Measurements from ENCODE around the gene AMZ1.

The AMZ1 gene

DNA sequence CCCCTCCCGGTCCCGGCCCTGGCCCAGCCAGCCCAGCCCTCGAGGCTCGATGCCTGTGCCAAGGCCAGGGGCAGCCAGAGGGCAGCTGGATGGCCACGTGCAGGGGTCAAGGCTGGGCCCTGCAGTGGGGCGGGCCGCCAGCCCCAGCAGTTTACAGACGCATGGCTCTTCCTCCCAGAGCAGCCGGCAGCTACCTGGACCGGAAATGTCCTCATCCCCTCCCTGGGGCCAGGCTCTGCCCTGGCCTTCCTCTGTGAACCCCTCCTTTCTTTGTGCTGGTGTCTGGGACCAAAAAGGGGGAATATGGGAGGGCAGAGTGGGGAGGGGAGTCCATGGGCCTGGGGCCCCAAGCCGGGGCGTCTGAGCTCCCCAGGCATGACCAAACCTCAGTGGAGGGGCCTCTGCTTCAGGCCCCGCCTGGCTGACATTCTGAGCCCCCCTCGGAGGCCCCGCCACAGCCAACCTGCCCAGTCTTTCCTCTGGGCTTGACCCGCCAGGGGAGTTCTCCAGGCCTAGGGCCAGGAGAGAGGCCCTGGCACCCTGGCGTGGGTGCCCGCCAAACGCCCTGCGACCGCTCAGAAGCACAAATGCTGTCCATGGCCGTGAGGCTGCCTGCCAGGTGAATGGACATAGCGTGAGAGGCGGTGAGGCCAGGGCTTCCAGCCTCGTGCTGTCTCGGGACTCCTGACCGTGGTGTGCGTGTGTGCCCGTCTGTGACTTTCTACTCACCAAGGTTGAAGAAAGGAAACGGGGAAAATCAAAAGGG, 24.7 kb upstream of the AMZ1 start:
- no peak for DNase-seq (ENCODE audit: low spot score)
- TF ChIP-seq, protein P1, sequence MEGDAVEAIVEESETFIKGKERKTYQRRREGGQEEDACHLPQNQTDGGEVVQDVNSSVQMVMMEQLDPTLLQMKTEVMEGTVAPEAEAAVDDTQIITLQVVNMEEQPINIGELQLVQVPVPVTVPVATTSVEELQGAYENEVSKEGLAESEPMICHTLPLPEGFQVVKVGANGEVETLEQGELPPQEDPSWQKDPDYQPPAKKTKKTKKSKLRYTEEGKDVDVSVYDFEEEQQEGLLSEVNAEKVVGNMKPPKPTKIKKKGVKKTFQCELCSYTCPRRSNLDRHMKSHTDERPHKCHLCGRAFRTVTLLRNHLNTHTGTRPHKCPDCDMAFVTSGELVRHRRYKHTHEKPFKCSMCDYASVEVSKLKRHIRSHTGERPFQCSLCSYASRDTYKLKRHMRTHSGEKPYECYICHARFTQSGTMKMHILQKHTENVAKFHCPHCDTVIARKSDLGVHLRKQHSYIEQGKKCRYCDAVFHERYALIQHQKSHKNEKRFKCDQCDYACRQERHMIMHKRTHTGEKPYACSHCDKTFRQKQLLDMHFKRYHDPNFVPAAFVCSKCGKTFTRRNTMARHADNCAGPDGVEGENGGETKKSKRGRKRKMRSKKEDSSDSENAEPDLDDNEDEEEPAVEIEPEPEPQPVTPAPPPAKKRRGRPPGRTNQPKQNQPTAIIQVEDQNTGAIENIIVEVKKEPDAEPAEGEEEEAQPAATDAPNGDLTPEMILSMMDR (IDR thresholded peaks at IDR 0.05; ENCODE audit: extremely low read depth, missing control alignments): no peak

DNA sequence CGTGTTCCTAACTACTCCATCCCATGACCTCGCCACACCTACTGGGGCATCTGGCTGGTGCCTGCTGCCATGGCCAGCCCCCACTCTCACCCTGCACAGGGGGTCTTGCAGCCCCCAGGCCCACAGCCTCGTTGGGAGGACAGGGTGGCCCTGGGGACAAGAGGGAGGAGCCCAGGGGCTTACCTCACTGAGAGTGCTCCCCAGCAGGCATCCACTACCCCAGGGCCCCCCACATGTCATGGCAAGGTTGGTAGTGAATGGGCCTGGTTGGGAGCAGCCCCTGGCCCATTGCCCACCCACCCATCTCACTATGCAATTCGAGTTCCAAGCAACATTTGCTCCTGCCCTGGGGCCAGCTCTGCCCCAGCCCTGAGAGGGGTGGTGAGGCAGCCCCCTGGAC, 24.0 kb upstream of the AMZ1 start:
- TF ChIP-seq, protein P1 (IDR thresholded peaks at IDR 0.05; ENCODE audit: extremely low read depth, missing control alignments): no peak
- DNase-seq (ENCODE audit: low spot score): no peak

DNA sequence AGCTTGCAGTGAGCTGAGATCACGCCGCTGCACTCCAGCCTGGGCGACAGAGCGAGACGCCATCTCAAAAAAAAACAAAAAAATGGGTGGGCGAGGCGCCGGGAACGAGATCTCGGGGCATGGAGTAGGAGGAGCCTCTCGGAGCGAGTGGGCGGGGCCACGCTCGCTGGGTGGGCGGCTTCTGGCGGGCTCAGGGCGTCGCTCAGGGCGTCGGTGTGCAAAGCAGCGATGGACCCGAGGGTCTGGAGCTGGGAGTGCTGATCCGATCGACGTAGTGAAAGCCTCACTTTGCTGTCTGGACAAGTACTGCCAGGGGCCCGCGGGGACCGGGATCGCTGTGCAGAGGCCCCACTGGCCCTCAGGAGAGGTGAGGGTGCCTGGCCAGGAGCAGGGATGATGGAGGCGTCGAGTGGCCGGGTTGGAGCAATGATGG, 22.6 kb upstream of the AMZ1 start:
- TF ChIP-seq, protein P1 (IDR thresholded peaks at IDR 0.05; ENCODE audit: extremely low read depth, missing control alignments): no peak
- no peak for DNase-seq (ENCODE audit: low spot score)

DNA sequence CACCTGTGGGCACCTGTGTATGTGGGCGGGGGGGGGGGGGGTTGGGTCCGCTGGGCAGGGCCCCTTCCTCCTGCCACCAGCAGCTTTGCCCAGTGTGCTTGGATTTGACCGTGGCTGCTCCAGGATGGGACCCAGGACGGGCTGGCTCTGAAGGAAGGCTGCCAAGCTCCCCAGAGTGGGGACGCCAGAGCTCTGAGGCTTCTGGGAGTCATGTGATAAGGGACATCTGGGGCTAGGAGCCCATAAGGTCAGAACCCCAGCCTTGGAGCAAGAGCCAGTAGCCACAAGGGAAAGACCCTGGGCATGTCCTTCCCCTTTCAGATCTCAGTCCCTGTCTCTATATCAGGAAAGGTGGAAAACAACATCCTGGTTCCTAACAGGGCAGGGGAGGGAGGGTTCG, 21.8 kb upstream of the AMZ1 start:
- no peak for DNase-seq (ENCODE audit: low spot score)
- TF ChIP-seq, protein P1 (IDR thresholded peaks at IDR 0.05; ENCODE audit: extremely low read depth, missing control alignments): no peak

DNA sequence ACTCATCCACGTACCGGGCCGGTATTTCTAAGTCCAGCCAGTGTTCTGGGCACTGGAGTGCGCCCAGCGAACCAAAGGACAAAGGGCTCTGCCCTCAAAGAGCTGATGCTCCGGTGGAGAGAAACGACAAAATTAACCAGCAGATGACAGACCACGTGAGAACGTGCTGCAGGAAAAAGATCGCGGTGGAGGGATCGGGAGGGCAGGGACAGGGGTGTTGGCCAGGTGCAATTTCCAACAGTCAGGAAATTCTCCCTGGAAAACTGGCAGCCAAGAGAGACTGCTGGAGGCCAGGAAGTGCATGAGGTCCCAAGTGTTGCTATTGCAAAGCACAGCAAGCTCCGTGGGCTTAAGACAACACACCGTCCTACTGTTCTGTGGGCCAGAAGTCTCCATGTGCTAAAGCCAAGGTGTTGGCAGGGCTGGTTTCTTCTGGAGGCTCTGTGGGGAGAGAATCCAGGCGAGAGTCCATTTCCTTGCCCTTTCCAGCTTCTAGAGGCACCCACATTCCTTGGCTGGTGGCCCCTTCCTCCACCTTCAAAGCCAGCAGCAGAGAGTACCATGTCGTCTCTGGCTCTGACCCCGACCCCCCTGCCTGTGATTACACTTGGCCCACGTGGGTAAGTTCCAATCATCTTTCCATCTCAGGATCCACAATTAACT, 21.3 kb upstream of the AMZ1 start:
- TF ChIP-seq, protein P1 (IDR thresholded peaks at IDR 0.05; ENCODE audit: extremely low read depth, missing control alignments): no peak
- DNase-seq (ENCODE audit: low spot score): no peak

DNA sequence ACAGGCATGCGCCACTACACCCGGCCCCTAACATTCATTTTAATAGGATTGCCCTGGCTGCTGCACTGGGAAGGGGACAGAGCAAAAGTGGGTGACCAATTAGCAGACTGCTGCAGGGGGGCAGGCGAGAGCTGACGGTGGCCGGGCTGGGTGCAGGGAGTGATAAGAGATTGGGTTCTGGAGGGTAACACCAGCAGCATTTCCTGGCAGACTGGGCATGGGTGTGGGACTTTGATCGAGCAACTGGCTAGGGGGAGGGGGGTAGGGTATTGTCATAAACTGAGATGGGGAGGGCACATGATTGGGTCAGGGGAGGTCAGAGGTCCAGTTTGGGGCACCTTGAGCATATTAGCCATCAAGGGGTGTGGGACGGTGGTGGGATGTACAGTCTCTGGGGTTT, 20.2 kb upstream of the AMZ1 start:
- no peak for DNase-seq (ENCODE audit: low spot score)
- TF ChIP-seq, protein P1 (IDR thresholded peaks at IDR 0.05; ENCODE audit: extremely low read depth, missing control alignments): no peak

DNA sequence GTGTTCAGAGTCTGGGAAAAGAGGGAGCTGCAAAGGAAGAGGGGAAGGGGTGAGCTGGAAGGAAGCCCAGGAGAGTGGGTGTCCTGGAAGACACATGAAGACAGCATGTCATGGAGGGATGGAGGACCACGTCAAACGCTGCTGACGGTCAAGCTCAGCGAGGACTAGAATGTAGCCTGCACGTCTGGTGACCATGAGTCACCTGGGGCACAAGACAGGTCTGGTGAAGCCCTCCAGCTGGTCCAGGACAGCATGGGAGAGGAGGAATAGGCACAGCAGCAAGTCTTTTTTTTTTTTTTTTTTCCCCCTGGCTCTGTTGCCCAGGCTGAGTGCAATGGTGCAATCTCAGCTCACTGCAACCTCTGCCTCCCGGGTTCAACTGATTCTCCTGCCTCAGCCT, 19.6 kb upstream of the AMZ1 start:
- TF ChIP-seq, protein P1 (IDR thresholded peaks at IDR 0.05; ENCODE audit: extremely low read depth, missing control alignments): no peak
- DNase-seq (ENCODE audit: low spot score): no peak
